Measurements from ENCODE around the gene RECK. TPM values are rescaled to one million over a fixed set of nuclear protein-coding genes. Genes with fewer than 3 reads are reported as not detected.
"Not testable (repeated sequence)": the region's sequence is repeated elsewhere in the genome, so short reads cannot be mapped to it uniquely, and the experiment has no call there.

Gene RECK
- total RNA-seq, 2 experiments from 2014 or later = 6.1 to 7.2 TPM

DNA sequence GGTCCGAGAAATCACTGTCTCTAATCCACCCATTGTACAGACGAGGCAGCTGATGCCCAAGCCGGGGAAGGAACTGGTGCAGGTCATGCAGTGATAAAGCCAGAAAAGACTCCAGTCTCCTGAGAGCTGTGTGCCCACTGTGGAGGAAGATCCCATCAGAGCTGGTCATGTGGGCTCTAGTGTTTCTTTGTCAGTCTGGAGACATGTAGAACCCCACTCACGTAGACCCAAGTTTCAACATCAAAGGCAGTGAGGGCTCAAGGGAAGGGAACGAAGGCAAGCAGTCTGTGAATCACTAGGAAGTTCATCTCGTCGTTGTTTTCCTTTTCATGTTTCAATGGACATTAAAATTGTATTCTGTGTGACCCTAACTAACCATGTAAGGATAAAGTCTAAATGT is 85.3 kb downstream of the RECK start:
- H3K27me3 Mint-ChIP-seq = no peaks in the 10 kb centered on the region
- ChIA-PET POLR2A (no interaction called here), CTCF (interaction anchor here (0.8 kb wide), 1 partner anchor 20 kb away, joined by 3 read pairs; no protein-coding TSS in a partner anchor)
- no peak for DNase-seq
- H3K4me1 Mint-ChIP-seq (ENCODE audit: low read depth) = peaks cover 15% of the 10 kb centered on the region
- no peaks in the 10 kb centered on the region for H3K9me3 Mint-ChIP-seq
- intact Hi-C loops (cut with micrococcal nuclease) = no loop called here
- no peak overlapping the region for H3K4me3 Mint-ChIP-seq
- H3K36me3 Mint-ChIP-seq = peaks cover 1% of the 10 kb centered on the region
- no peak overlapping the region for H3K27ac Mint-ChIP-seq

DNA sequence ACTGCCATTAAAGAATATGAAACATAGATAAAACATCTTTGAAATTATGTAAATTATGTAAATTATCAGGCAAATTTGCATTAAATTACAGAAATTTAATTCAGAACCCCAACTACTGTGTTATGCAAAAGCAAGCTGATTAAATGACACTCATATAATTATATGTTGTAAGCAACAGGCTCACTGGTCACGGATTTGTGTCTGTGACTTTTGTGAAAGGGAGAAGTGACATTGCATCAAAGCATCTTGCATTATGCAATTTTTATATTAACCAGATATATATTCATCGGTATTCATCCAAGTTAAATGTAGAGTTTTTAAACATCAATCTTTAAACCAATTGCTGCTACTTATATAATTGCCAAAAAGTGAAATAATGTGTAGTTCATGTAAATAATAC is 86.8 kb downstream of the RECK start:
- H3K27ac Mint-ChIP-seq = no peak overlapping the region
- no peaks in the 10 kb centered on the region for H3K9me3 Mint-ChIP-seq
- intact Hi-C loops (cut with micrococcal nuclease) = no loop called here
- no peak overlapping the region for H3K4me3 Mint-ChIP-seq
- H3K27me3 Mint-ChIP-seq = no peaks in the 10 kb centered on the region
- DNase-seq = no peak
- H3K36me3 Mint-ChIP-seq = peaks cover 1% of the 10 kb centered on the region
- H3K4me1 Mint-ChIP-seq (ENCODE audit: low read depth) = peaks cover 28% of the 10 kb centered on the region
- POLR2A ChIA-PET = no interaction called here
- CTCF ChIA-PET = interaction anchor here (1.0 kb wide), 2 partner anchors 20 to 169 kb away, joined by 3 to 4 read pairs; no protein-coding TSS in a partner anchor

DNA sequence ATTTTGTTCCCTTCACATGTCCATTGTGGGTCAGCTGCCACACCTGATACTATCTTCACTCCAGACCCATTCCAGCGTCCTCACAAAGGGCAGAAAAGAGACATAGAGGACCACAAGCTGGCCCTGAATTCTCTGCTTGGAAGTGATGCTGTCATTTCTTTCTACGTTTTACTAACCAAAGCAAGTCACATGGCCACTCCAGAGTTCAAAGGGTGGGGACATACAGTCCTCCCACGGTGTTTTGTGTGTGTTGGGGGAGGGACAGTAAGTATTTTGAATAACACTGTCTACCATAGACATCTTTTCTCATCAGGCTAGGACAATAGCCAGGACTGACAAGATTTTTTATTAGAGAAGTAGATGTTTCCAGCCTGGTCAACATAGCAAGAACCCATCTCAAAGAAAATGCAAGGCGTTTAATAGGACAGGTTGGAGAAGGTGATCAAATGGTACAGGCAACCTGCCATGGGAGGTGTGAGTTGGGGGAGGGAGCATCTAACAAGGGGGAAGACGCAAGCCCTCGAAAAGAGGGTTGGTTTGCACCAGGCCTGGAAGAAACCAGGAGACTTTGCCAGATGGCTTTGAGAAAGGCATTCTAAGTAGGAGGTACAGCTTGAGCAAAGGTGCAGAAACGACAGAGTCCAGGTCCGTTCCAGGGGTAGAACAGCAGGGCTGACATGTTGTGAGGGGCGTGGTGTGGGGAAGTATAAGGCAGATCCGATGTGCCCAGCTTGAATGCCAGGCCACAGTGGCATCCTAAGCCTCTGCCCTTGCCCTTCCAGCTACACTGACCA is 88.5 kb downstream of the RECK start:
- Mint-ChIP-seq H3K4me3 (no peak overlapping the region), H3K9me3 (no peaks in the 10 kb centered on the region), H3K4me1 (ENCODE audit: low read depth) (peaks cover 28% of the 10 kb centered on the region), H3K27ac (no peak overlapping the region), H3K36me3 (peaks cover 1% of the 10 kb centered on the region), H3K27me3 (no peaks in the 10 kb centered on the region)
- CTCF ChIA-PET = interaction anchor here (0.6 to 1.5 kb wide), 6 partner anchors 22 to 210 kb away, joined by 3 to 6 read pairs (median 4); partner anchors contain the start of gene CCIN
- intact Hi-C loops (cut with micrococcal nuclease) = no loop called here
- DNase-seq = no peak
- POLR2A ChIA-PET = interaction anchor here (1.3 kb wide), 1 partner anchor 12 kb away, joined by 3 read pairs; no protein-coding TSS in a partner anchor

DNA sequence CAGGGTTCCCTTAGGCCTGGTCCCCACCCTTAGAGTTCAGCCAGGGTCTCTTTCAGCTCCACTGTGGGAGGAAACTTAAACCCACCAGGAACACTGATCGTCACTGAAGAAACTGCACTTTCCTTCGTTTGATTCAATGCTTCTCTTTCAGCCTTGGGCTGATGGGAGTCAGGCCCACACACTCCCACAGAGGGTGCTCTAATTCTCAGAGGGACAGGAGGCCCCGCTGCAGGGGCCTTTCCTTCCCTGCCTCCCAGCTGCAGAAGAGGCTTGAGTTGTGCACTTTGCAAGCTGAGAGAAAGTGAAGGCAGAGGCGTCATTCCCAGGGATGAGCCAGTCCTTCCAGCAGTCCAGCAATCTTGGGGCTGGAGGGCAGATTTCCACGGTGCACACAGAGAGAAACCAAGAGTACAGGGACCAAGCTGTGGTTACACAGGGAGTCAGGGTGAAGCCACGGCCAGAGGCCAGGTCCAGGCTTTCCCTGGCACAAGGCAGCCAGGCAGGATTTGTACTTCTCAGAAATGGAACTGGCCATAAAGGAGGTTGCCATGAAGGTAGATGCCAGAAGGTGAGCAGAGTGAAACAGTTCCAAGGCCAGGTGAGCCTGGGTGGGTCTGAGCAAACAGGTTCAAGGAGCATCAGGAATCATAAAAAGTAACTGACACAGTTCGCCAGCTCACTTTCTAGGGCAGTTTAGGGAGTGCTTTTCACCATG is 89.5 kb downstream of the RECK start:
- Mint-ChIP-seq H3K9me3 (no peaks in the 10 kb centered on the region), H3K27me3 (no peaks in the 10 kb centered on the region), H3K36me3 (peaks cover 1% of the 10 kb centered on the region), H3K27ac (no peak overlapping the region), H3K4me1 (ENCODE audit: low read depth) (peaks cover 28% of the 10 kb centered on the region), H3K4me3 (no peak overlapping the region)
- intact Hi-C loops (cut with micrococcal nuclease) = no loop called here
- ChIA-PET POLR2A (interaction anchor here (1.3 kb wide), 1 partner anchor 11 kb away, joined by 3 read pairs; no protein-coding TSS in a partner anchor), CTCF (no interaction called here)
- no peak for DNase-seq

DNA sequence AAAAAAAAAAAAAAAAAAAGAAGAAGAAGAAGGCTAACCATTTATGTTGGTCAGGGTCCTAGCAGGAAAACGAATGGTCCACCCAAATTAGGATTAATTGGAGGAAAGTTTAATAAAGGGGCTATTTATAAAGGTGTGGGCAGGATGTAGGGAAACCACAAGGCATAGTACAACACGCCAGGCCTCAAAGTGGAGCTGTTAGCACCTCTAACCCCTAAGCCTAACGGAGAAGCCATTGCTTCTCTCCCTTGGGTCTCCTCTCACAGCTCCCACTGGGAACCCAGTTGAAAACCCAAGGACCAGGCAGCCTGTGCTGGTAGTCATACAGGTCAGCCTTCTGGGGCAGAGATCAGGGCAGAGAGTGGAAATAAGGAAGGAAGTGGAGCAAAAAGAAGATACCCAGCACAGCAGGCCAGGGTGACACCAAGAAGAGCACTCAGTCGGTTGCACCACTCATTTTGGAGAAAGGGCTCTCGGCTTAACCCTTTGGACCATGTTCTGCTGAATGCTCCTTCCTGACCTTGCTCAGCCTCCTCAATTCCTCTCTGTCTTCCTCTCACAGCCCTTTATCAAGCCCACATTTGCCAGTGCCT is 91.0 kb downstream of the RECK start:
- Mint-ChIP-seq H3K27me3 (no peaks in the 10 kb centered on the region), H3K4me3 (no peak overlapping the region), H3K9me3 (no peaks in the 10 kb centered on the region), H3K27ac (no peak overlapping the region), H3K36me3 (peaks cover 1% of the 10 kb centered on the region), H3K4me1 (ENCODE audit: low read depth) (peaks cover 28% of the 10 kb centered on the region)
- no peak for DNase-seq
- intact Hi-C loops (cut with micrococcal nuclease) = no loop called here
- ChIA-PET CTCF (interaction anchor here (4.1 kb wide), 1 partner anchor 39 kb away, joined by 12 read pairs; no protein-coding TSS in a partner anchor), POLR2A (no interaction called here)

DNA sequence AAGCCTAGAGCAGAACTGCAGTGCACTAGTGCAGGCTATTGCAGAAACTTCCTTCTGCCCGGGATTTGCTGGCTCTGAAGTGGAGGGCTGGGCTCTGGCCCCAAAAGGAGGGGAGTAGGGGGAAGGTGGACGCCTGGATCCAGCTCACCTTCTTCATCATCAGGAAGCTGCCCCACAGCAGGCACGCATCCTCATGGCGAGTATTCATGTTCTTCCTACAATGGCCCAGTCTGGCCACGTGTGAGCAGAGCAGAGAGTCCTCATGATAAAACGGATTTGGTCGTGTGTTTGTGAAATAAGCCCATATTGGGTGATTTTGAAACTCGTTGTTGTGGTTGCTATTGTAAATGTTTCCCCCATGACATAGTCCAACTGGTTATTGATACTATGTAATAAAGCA is 91.6 kb downstream of the RECK start:
- Mint-ChIP-seq H3K4me3 (no peak overlapping the region), H3K27ac (no peak overlapping the region), H3K9me3 (no peaks in the 10 kb centered on the region), H3K36me3 (no peaks in the 10 kb centered on the region), H3K4me1 (ENCODE audit: low read depth) (peaks cover 28% of the 10 kb centered on the region), H3K27me3 (no peaks in the 10 kb centered on the region)
- DNase-seq = no peak
- intact Hi-C loops (cut with micrococcal nuclease) = no loop called here
- POLR2A ChIA-PET = no interaction called here
- CTCF ChIA-PET = interaction anchor here (4.1 kb wide), 1 partner anchor 39 kb away, joined by 12 read pairs; no protein-coding TSS in a partner anchor

DNA sequence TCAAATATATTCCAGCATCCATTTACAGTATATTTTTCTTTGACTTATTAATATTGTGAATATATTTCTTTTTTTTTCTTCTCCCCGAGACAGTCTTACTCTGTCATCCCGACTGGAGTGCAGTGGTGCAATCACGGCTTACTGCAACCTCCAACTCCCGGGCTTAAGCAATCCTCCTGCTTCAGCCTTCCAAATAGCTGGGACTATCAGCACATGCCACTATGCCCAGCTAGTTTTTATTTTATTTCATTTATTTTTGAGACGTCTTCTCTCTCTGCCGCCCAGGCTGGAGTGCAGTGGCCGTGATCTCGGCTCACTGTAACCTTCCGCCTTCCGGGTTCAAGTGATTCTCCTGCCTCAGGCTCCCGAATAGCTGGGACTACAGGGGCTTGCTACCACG is 92.4 kb downstream of the RECK start:
- Mint-ChIP-seq H3K27me3 (no peaks in the 10 kb centered on the region), H3K36me3 (no peaks in the 10 kb centered on the region), H3K4me1 (ENCODE audit: low read depth) (peaks cover 28% of the 10 kb centered on the region), H3K27ac (no peak overlapping the region), H3K4me3 (no peak overlapping the region), H3K9me3 (no peaks in the 10 kb centered on the region)
- no peak for DNase-seq
- intact Hi-C loops (cut with micrococcal nuclease) = no loop called here
- POLR2A ChIA-PET = no interaction called here
- CTCF ChIA-PET = interaction anchor here (1.0 to 4.1 kb wide), 3 partner anchors 10 to 38 kb away, joined by 4 to 12 read pairs (median 5); no protein-coding TSS in a partner anchor

DNA sequence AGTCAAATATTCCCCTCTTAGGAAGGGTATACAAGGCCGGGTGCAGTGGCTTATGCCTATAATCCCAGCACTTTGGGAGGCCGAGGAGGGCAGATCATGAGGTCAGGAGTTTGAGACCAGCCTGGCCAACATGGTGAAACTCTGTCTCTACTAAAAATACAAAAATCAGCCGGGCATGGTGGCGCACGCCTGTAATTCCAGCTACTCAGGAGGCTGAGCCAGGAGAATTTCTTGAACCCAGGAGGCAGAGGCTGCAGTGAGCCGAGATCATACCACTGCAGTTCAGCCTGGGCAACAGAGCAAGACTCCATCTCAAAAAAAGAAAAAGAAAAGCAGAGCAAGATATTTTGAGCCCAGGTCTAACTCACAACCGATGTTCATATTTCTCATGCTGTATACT is 95.0 kb downstream of the RECK start:
- H3K4me3 Mint-ChIP-seq; H3K27me3 Mint-ChIP-seq; H3K9me3 Mint-ChIP-seq; H3K27ac Mint-ChIP-seq; DNase-seq; POLR2A ChIA-PET; intact Hi-C loops (cut with micrococcal nuclease); H3K36me3 Mint-ChIP-seq: not testable (repeated sequence)
- CTCF ChIA-PET = interaction anchor here (3.3 to 4.1 kb wide), 2 partner anchors 29 to 35 kb away, joined by 12 to 15 read pairs; no protein-coding TSS in a partner anchor
- peaks cover 19% of the 10 kb centered on the region for H3K4me1 Mint-ChIP-seq (ENCODE audit: low read depth)

DNA sequence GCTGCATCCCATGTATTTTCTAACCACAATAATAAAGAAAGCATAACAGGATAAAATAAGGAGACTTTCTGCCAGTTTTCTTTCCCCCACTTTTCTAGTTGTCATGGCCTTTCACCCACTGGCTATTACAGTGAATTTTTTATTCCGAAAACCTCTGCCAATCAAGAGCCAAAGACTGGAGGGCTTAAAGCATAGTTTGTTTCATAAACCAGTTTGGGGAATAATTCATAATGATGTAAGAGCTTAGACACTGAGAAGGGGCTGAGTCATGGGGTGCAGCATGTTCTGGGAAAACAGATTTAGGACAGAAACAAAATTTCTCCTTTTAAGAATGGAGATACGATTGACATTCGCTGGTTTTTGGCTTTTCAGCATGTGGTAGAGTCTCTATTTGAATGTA is 95.4 kb downstream of the RECK start:
- CTCF ChIA-PET = interaction anchor here (3.3 to 4.1 kb wide), 2 partner anchors 29 to 35 kb away, joined by 12 to 15 read pairs; no protein-coding TSS in a partner anchor
- POLR2A ChIA-PET = no interaction called here

DNA sequence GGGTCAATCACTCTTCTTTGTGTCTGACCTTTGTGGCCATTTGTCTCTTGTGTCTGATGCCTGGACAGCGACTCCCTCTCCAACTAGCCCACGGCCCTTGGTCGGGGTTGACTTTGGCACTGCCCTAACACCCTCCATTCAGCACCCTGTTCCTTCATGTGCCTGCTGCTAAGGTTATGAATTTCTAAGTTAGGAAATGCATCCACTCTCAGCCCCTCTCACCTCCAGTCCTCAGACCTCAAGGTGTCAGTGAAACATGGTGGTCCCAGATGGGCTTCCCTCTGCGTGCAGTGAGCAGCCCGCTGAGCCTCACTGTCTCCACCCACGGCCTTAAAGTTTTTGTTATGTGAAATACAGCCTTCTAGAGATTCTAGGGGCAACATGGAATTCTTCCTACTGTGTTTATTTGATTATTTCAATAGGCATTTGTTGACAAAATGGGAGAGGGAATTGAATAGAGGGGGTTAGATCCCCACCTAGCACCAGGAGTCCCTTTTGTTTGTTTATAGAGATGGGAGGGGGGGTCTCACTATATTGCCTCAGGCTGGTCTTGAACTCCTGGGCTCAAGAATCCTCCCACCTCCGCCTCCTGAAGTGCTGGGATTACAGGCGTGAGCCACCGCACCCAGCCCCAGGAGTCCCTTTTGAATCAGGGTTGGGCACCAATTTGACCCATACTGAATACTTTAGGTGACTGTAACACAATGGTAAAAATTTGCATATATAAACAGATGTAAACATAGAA is 98.2 kb downstream of the RECK start:
- Mint-ChIP-seq H3K4me1 (ENCODE audit: low read depth) (peaks cover 31% of the 10 kb centered on the region), H3K9me3 (no peaks in the 10 kb centered on the region), H3K4me3 (no peak overlapping the region), H3K36me3 (no peaks in the 10 kb centered on the region), H3K27me3 (no peaks in the 10 kb centered on the region), H3K27ac (no peak overlapping the region)
- CTCF ChIA-PET = interaction anchor here (0.7 to 3.3 kb wide), 2 partner anchors 32 kb away, joined by 3 to 15 read pairs; no protein-coding TSS in a partner anchor
- DNase-seq = no peak
- POLR2A ChIA-PET = interaction anchor here (0.6 kb wide), 1 partner anchor 29 kb away, joined by 3 read pairs; no protein-coding TSS in a partner anchor
- intact Hi-C loops (cut with micrococcal nuclease) = loop anchor here (5.0 kb wide), 1 partner anchor 98 kb away; the partner anchor contains the start of gene RECK

More for the DNA sequence above, 95.4 kb downstream of the RECK start:
- Mint-ChIP-seq H3K27ac (no peak overlapping the region), H3K4me3 (no peak overlapping the region), H3K27me3 (no peaks in the 10 kb centered on the region), H3K4me1 (ENCODE audit: low read depth) (peaks cover 17% of the 10 kb centered on the region), H3K36me3 (no peaks in the 10 kb centered on the region), H3K9me3 (no peaks in the 10 kb centered on the region)
- intact Hi-C loops (cut with micrococcal nuclease) = no loop called here
- DNase-seq = no peak

DNA sequence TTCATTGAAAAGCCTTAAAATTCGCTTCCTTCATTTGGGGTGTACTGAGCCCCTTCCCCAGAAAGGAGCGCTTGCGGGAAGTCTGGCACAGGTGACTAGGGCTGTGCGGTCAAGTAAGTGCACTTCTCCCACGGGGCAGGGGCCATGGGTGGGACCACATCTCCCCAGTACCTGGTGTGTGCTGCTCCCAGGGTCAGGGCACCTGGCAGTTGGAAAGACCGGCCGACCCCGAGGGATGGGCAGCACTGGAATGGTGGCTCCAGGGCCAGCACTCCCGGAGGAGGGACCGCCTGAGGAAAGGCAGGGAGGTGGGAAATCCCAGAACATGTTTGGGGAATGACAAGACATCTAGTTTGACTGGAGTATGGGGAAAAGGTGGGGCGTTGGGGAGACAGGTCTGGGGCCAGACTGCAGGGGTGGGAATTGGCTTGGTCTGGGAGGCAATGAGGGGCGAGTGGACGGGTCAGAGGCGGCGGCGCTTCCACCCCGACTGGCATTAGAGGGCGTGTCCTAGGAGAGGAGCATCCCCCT is 99.1 kb downstream of the RECK start:
- DNase-seq = no peak
- H3K9me3 Mint-ChIP-seq = no peaks in the 10 kb centered on the region
- ChIA-PET CTCF (interaction anchor here (1.2 to 4.8 kb wide), 6 partner anchors 13 to 54 kb away, joined by 3 to 34 read pairs (median 6); no protein-coding TSS in a partner anchor), POLR2A (interaction anchor here (0.6 to 1.2 kb wide), 4 partner anchors 15 to 975 kb away, joined by 3 to 5 read pairs (median 4); partner anchors contain the start of gene CLTA)
- no peak overlapping the region for H3K27ac Mint-ChIP-seq
- intact Hi-C loops (cut with micrococcal nuclease) = loop anchor here (1.0 to 5.0 kb wide), 4 partner anchors 16 to 99 kb away; partner anchors contain the start of gene RECK
- H3K36me3 Mint-ChIP-seq = no peaks in the 10 kb centered on the region
- peaks cover 39% of the 10 kb centered on the region for H3K4me1 Mint-ChIP-seq (ENCODE audit: low read depth)
- H3K4me3 Mint-ChIP-seq = peak overlapping the region; percentile 69
- H3K27me3 Mint-ChIP-seq = no peaks in the 10 kb centered on the region

Data from activated CD4-positive, alpha-beta memory T cell treated with anti-CD3 and anti-CD28 coated beads for 36 hours (primary cell).